ENCODE results near the gene NACA2.

DNA sequence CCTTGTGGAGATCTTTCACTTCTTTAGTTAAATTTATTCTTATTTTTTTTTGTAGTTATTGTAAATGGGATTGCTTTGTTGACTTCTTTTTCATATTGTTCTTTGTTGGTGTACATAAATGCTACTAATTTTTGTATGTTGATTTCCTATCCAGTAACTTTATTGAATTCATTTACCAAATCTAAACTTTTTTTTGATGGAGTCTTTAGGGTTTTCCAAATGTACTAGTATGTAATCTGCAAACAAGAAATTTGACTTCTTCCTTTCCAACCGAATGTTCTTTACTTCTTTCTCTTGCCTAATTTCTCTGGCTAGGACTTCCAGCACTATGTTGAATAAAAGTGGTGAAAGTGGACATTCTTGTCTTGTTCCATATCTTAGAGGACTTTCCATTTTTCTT lies 41.8 kb upstream of the NACA2 start:
- TF ChIP-seq, protein P1, sequence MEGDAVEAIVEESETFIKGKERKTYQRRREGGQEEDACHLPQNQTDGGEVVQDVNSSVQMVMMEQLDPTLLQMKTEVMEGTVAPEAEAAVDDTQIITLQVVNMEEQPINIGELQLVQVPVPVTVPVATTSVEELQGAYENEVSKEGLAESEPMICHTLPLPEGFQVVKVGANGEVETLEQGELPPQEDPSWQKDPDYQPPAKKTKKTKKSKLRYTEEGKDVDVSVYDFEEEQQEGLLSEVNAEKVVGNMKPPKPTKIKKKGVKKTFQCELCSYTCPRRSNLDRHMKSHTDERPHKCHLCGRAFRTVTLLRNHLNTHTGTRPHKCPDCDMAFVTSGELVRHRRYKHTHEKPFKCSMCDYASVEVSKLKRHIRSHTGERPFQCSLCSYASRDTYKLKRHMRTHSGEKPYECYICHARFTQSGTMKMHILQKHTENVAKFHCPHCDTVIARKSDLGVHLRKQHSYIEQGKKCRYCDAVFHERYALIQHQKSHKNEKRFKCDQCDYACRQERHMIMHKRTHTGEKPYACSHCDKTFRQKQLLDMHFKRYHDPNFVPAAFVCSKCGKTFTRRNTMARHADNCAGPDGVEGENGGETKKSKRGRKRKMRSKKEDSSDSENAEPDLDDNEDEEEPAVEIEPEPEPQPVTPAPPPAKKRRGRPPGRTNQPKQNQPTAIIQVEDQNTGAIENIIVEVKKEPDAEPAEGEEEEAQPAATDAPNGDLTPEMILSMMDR (IDR thresholded peaks at IDR 0.05) = no peak
- no peak for TF ChIP-seq POLR2A (IDR thresholded peaks at IDR 0.05)
